Left ventricle myocardium inferior (tissue), 1 donor: ENCODE measurements around the gene HABP2. TPM values are rescaled to one million over a fixed set of nuclear protein-coding genes. Genes with fewer than 3 reads are reported as not detected.

Experiments
- DNase-seq: peaks from one replicate; pipeline ENCODE4 v3.0.0-alpha.2; 2020
- H3K27ac ChIP-seq: fragments of 200-600 bp; replicated peaks from 2 replicates; pipeline ENCODE4 v1.8.0; 2021
- H3K27me3 ChIP-seq: fragments of 200-600 bp; 2 replicates; pipeline ENCODE4 v1.8.0; 2021; ENCODE audit warnings: low read depth
- H3K36me3 ChIP-seq: fragments of 200-600 bp; 2 replicates; pipeline ENCODE4 v1.8.0; 2021
- H3K4me1 ChIP-seq: fragments of 200-600 bp; 2 replicates; pipeline ENCODE4 v1.8.0; 2021
- H3K4me3 ChIP-seq: fragments of 200-600 bp; 2 replicates; pipeline ENCODE4 v1.8.0; 2021; ENCODE audit warnings: mild to moderate bottlenecking, moderate library complexity
- H3K9me3 ChIP-seq: fragments of 200-600 bp; replicated peaks from 2 replicates; pipeline ENCODE4 v1.8.0; 2021
- intact Hi-C: fragments of 100-400 bp; cut with micrococcal nuclease; formaldehyde crosslinking; loops from one replicate; pipeline ENCODE4 v1.11.0; 2022
- total RNA-seq: library from RNA; stranded (reverse); fragmentation: NEBNext Ultra II Directional; extraction: Animal tissue kit (Norgen Biotek cat#: 25700); gene quantifications from one replicate; pipeline ENCODE4 v1.2.1, GENCODE V29; 2021
- TF ChIP-seq, protein P1 (sequence below): fragments of 200-600 bp; IDR thresholded peaks from 2 replicates; pipeline ENCODE4 v1.8.0; 2021; ENCODE audit warnings: antibody characterized with exemption, mild to moderate bottlenecking, borderline replicate concordance
- donor health status: DM: no; HTN: yes; CAD: no; lungs with severe emphysema.

HABP2 gene
- total RNA-seq, 1 donor from 2014 or later: not detected

- intact Hi-C loops: no loop called here
- TF ChIP-seq, protein P1, sequence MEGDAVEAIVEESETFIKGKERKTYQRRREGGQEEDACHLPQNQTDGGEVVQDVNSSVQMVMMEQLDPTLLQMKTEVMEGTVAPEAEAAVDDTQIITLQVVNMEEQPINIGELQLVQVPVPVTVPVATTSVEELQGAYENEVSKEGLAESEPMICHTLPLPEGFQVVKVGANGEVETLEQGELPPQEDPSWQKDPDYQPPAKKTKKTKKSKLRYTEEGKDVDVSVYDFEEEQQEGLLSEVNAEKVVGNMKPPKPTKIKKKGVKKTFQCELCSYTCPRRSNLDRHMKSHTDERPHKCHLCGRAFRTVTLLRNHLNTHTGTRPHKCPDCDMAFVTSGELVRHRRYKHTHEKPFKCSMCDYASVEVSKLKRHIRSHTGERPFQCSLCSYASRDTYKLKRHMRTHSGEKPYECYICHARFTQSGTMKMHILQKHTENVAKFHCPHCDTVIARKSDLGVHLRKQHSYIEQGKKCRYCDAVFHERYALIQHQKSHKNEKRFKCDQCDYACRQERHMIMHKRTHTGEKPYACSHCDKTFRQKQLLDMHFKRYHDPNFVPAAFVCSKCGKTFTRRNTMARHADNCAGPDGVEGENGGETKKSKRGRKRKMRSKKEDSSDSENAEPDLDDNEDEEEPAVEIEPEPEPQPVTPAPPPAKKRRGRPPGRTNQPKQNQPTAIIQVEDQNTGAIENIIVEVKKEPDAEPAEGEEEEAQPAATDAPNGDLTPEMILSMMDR: no peak
- no peak overlapping the region for H3K27ac ChIP-seq
Measured at GRCh38 chr10:113572520-113573290, 19.9 kb downstream of the HABP2 start.

GRCh38 chr10:113573368-113573767, 20.5 kb downstream of the HABP2 start:
- H3K36me3 ChIP-seq: no peaks in the 10 kb centered on the region
- no peak overlapping the region for H3K27ac ChIP-seq
- H3K4me3 ChIP-seq: no peak overlapping the region
- intact Hi-C loops: no loop called here
- no peaks in the 10 kb centered on the region for H3K9me3 ChIP-seq
- peaks cover 4% of the 10 kb centered on the region for H3K27me3 ChIP-seq
- peaks cover 4% of the 10 kb centered on the region for H3K4me1 ChIP-seq
- no peak for DNase-seq
- TF ChIP-seq, protein P1: no peak

More at GRCh38 chr10:113572520-113573290, 19.9 kb downstream of the HABP2 start:
- DNase-seq: no peak
- H3K9me3 ChIP-seq: no peaks in the 10 kb centered on the region
- no peak overlapping the region for H3K4me3 ChIP-seq
- H3K36me3 ChIP-seq: no peaks in the 10 kb centered on the region
- H3K27me3 ChIP-seq: peaks cover 4% of the 10 kb centered on the region
- peaks cover 4% of the 10 kb centered on the region for H3K4me1 ChIP-seq

GRCh38 chr10:113576852-113577251, 24.0 kb downstream of the HABP2 start:
- H3K36me3 ChIP-seq: no peaks in the 10 kb centered on the region
- H3K9me3 ChIP-seq: no peaks in the 10 kb centered on the region
- no peak for DNase-seq
- no peak overlapping the region for H3K27ac ChIP-seq
- intact Hi-C loops: no loop called here
- no peaks in the 10 kb centered on the region for H3K4me1 ChIP-seq
- H3K27me3 ChIP-seq: peaks cover 4% of the 10 kb centered on the region
- TF ChIP-seq, protein P1: no peak
- H3K4me3 ChIP-seq: no peak overlapping the region

GRCh38 chr10:113578773-113579172, 25.9 kb downstream of the HABP2 start:
- intact Hi-C loops: no loop called here
- H3K27ac ChIP-seq: no peak overlapping the region

GRCh38 chr10:113581092-113581491, 28.2 kb downstream of the HABP2 start:
- no peaks in the 10 kb centered on the region for H3K9me3 ChIP-seq
- no peaks in the 10 kb centered on the region for H3K36me3 ChIP-seq
- no peaks in the 10 kb centered on the region for H3K4me1 ChIP-seq
- peaks cover under 1% of the 10 kb centered on the region for H3K27me3 ChIP-seq
- H3K27ac ChIP-seq: no peak overlapping the region
- intact Hi-C loops: no loop called here
- no peak overlapping the region for H3K4me3 ChIP-seq
- no peak for DNase-seq
- TF ChIP-seq, protein P1: no peak

More at GRCh38 chr10:113578773-113579172, 25.9 kb downstream of the HABP2 start:
- no peaks in the 10 kb centered on the region for H3K4me1 ChIP-seq
- no peak overlapping the region for H3K4me3 ChIP-seq
- no peaks in the 10 kb centered on the region for H3K36me3 ChIP-seq
- TF ChIP-seq, protein P1: no peak
- no peaks in the 10 kb centered on the region for H3K9me3 ChIP-seq
- H3K27me3 ChIP-seq: peaks cover 4% of the 10 kb centered on the region
- no peak for DNase-seq
